Inferior parietal cortex (tissue), 1 donor: Measurements from ENCODE around the gene CENATAC.
"Not testable (repeated sequence)": the region's sequence is repeated elsewhere in the genome, so short reads cannot be mapped to it uniquely, and the experiment has no call there.

ENCODE experiments used
- DNase-seq: peaks from one replicate; pipeline ENCODE4 v3.0.0-alpha.2; 2016; ENCODE audit errors: extremely low spot score

CENATAC gene

GRCh38 chr11:119026970-119027369 lies 29.0 kb downstream of the CENATAC start:
- no peak for DNase-seq

GRCh38 chr11:119027561-119028345 lies 29.8 kb downstream of the CENATAC start:
- no peak for DNase-seq

- DNase-seq, result no peak
These were observed 30.6 kb downstream of the CENATAC start for GRCh38 chr11:119028346-119029068.

- DNase-seq, result no peak
These were observed 31.1 kb downstream of the CENATAC start for GRCh38 chr11:119029069-119029339.

- DNase-seq, result peak; percentile 20
These were observed 31.5 kb downstream of the CENATAC start for GRCh38 chr11:119029340-119030028.

GRCh38 chr11:119030029-119030328 lies 32.0 kb downstream of the CENATAC start:
- no peak for DNase-seq

- peak; percentile 97 for DNase-seq
These were observed 32.5 kb downstream of the CENATAC start, which contains the start of gene SLC37A4 for GRCh38 chr11:119030329-119031047. Gene SLC37A4 (minus strand): TSS chr11:119030877.

- no peak for DNase-seq
These were observed 34.0 kb downstream of the CENATAC start for GRCh38 chr11:119031912-119032280.

GRCh38 chr11:119033421-119033820 lies 35.5 kb downstream of the CENATAC start:
- not testable (repeated sequence) for DNase-seq

- DNase-seq, result no peak
These were observed 36.9 kb downstream of the CENATAC start for GRCh38 chr11:119034813-119035212.

GRCh38 chr11:119038884-119039283 lies 40.9 kb downstream of the CENATAC start:
- no peak for DNase-seq

GRCh38 chr11:119039471-119039870 lies 41.5 kb downstream of the CENATAC start:
- not testable (repeated sequence) for DNase-seq

GRCh38 chr11:119041821-119042514 lies 44.0 kb downstream of the CENATAC start:
- DNase-seq, result no peak

- no peak for DNase-seq
These were observed 45.0 kb downstream of the CENATAC start for GRCh38 chr11:119042927-119043326.

- DNase-seq, result no peak
These were observed 46.8 kb downstream of the CENATAC start for GRCh38 chr11:119044708-119045107.

GRCh38 chr11:119046489-119046888 lies 48.6 kb downstream of the CENATAC start:
- DNase-seq, result no peak

GRCh38 chr11:119047205-119047604 lies 49.3 kb downstream of the CENATAC start:
- DNase-seq, result no peak

- DNase-seq, result no peak
These were observed 50.7 kb downstream of the CENATAC start for GRCh38 chr11:119048644-119049043.

GRCh38 chr11:119049081-119049480 lies 51.1 kb downstream of the CENATAC start:
- DNase-seq, result no peak

- no peak for DNase-seq
These were observed 53.7 kb downstream of the CENATAC start for GRCh38 chr11:119051440-119052162.
